PC-3 (cell line): ENCODE results near the gene ARHGDIB. TPM values are rescaled to one million over a fixed set of nuclear protein-coding genes. Genes with fewer than 3 reads are reported as not detected.

ENCODE experiments used
- ATAC-seq: fragments of 200-7000 bp; cut with Tn5 transposase; 2 replicates; pipeline ENCODE4 v1.9.1; 2020; ENCODE audit warnings: mild to moderate bottlenecking, moderate library complexity
- BruUV-seq: library from RNA; stranded (reverse); fragments of 400-500 nt; replicated peaks from 2 replicates; lab custom pipeline; 2021; lab: Mats Ljungman, UMichigan
- CTCF ChIA-PET: fragments of 300-600 bp; sonication (Branson Sonifier 250); formaldehyde crosslinking; loops from one replicate; lab custom pipeline; 2022; ENCODE audit warnings: antibody characterized with exemption; lab: Charles Lee
- POLR2A ChIA-PET: fragments of 300-600 bp; sonication (Branson Sonifier 250); formaldehyde crosslinking; loops from one replicate; lab custom pipeline; 2022; ENCODE audit warnings: antibody characterized with exemption; ENCODE audit not compliant: unreplicated experiment; lab: Charles Lee
- DNase-seq: peaks from one replicate; pipeline ENCODE4 v3.0.0-alpha.2; 2015
- H2AFZ ChIP-seq: fragments of 300-600 bp; sonication (generic); 2 replicates; pipeline ENCODE4 v1.6.0; 2016; ENCODE audit warnings: antibody characterized with exemption, low read length
- H3F3A ChIP-seq: fragments of 300-600 bp; sonication (generic); one replicate; pipeline ENCODE4 v1.6.0; 2017; ENCODE audit warnings: antibody characterized with exemption, low read length, control low read depth, mild to moderate bottlenecking; ENCODE audit not compliant: unreplicated experiment
- H3K27ac ChIP-seq: fragments of 300-600 bp; sonication (generic); 2 replicates; pipeline ENCODE4 v1.5.1; 2016; ENCODE audit warnings: mild to moderate bottlenecking, low read length
- H3K27me3 ChIP-seq: fragments of 300-600 bp; sonication (generic); 2 replicates; pipeline ENCODE4 v1.6.1; 2016; ENCODE audit warnings: low read length, mixed read lengths
- H3K36me3 ChIP-seq: fragments of 300-600 bp; sonication (generic); 2 replicates; pipeline ENCODE4 v1.6.1; 2016; ENCODE audit warnings: low read depth, mixed run types, low read length, mixed read lengths
- H3K4me1 ChIP-seq: fragments of 300-600 bp; sonication (generic); 2 replicates; pipeline ENCODE4 v1.5.1; 2016; ENCODE audit warnings: low read length; ENCODE audit not compliant: insufficient read depth
- H3K4me2 ChIP-seq: fragments of 300-600 bp; sonication (generic); 2 replicates; pipeline ENCODE4 v1.6.0; 2016; ENCODE audit warnings: low read length
- H3K4me3 ChIP-seq: fragments of 300-600 bp; sonication (generic); 2 replicates; pipeline ENCODE4 v1.5.1; 2016; ENCODE audit warnings: mild to moderate bottlenecking, low read length, mixed read lengths
- H3K79me2 ChIP-seq: fragments of 300-600 bp; sonication (generic); 2 replicates; pipeline ENCODE4 v1.6.1; 2017; ENCODE audit warnings: low read length, mixed read lengths
- H3K9ac ChIP-seq: fragments of 300-600 bp; sonication (generic); 2 replicates; pipeline ENCODE4 v1.6.0; 2016; ENCODE audit warnings: mild to moderate bottlenecking, low read length
- H3K9me2 ChIP-seq: fragments of 300-600 bp; sonication (generic); replicated peaks from 2 replicates; pipeline ENCODE4 v1.6.1; 2016; ENCODE audit warnings: mixed run types, low read length, mixed read lengths
- H3K9me3 ChIP-seq: fragments of 300-600 bp; sonication (generic); 2 replicates; pipeline ENCODE4 v1.6.1; 2016; ENCODE audit warnings: low read length, mixed read lengths
- H4K20me1 ChIP-seq: fragments of 300-600 bp; sonication (generic); 2 replicates; pipeline ENCODE4 v1.6.1; 2016; ENCODE audit warnings: low read length, mixed read lengths
- EZH2 ChIP-seq: fragments of 300-600 bp; sonication (generic); IDR thresholded peaks from one replicate; pipeline ENCODE4 v1.6.1; 2017; ENCODE audit warnings: antibody characterized with exemption, mild to moderate bottlenecking, low read length; ENCODE audit not compliant: unreplicated experiment
- EZH2phosphoT487 ChIP-seq: fragments of 300-600 bp; sonication (generic); IDR thresholded peaks from 2 replicates; pipeline ENCODE4 v1.6.1; 2018; ENCODE audit warnings: mild to moderate bottlenecking, antibody characterized with exemption, low read length, borderline replicate concordance
- intact Hi-C: fragments of 100-400 bp; cut with micrococcal nuclease; formaldehyde crosslinking; loops from 2 replicates; pipeline ENCODE4 v1.9.0; 2023
- total RNA-seq: library from RNA; depleted of rRNA; stranded (reverse); fragments of >200 nt; gene quantifications from 2 replicates; pipeline ENCODE4 v1.2.3, GENCODE V29; 2014
- TF ChIP-seq, protein P1 (sequence below): fragments of 300-600 bp; sonication (generic); conservative IDR thresholded peaks from 2 replicates; pipeline ENCODE4 v1.5.1; 2017; ENCODE audit warnings: antibody characterized with exemption, low read depth, mild to moderate bottlenecking, low read length

The ARHGDIB gene
- total RNA-seq, 1 experiment from 2014 or later = 10.4 TPM

DNA sequence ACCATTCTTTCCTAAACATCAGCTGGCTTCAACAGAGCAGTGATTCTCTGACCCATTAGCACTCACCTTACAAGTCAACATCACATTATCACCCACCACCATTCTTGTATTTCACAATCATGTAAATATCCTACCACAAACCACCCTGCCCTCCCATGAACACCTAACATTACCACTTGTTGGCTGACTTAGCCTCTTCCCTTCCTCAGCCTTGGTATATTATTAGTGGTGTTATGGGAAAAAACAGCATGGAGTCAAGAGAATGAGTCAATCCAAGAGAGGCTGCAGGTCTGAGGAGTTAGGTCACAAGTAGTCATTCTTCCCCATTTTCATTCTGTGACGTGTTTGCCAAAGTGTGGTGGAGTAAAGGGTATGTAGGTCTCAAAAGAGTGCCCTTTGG, 53.4 kb downstream of the ARHGDIB start:
- Histone ChIP-seq H4K20me1 (no peaks in the 10 kb centered on the region), H3K27me3 (no peaks in the 10 kb centered on the region), H3K4me3 (no peak overlapping the region), H3K4me2 (no peak overlapping the region), H3F3A (no peaks in the 10 kb centered on the region), H3K36me3 (no peaks in the 10 kb centered on the region), H3K4me1 (peaks cover 13% of the 10 kb centered on the region), H3K9me2 (no peaks in the 10 kb centered on the region), H3K27ac (no peak overlapping the region), H2AFZ (no peak overlapping the region), H3K9ac (no peak overlapping the region), H3K9me3 (no peaks in the 10 kb centered on the region), H3K79me2 (no peaks in the 10 kb centered on the region)
- POLR2A ChIA-PET = no interaction called here
- no TSS peak for BruUV-seq
- no peak for ATAC-seq
- CTCF ChIA-PET = no interaction called here
- TF ChIP-seq EZH2 = no peak
- TF ChIP-seq, protein P1, sequence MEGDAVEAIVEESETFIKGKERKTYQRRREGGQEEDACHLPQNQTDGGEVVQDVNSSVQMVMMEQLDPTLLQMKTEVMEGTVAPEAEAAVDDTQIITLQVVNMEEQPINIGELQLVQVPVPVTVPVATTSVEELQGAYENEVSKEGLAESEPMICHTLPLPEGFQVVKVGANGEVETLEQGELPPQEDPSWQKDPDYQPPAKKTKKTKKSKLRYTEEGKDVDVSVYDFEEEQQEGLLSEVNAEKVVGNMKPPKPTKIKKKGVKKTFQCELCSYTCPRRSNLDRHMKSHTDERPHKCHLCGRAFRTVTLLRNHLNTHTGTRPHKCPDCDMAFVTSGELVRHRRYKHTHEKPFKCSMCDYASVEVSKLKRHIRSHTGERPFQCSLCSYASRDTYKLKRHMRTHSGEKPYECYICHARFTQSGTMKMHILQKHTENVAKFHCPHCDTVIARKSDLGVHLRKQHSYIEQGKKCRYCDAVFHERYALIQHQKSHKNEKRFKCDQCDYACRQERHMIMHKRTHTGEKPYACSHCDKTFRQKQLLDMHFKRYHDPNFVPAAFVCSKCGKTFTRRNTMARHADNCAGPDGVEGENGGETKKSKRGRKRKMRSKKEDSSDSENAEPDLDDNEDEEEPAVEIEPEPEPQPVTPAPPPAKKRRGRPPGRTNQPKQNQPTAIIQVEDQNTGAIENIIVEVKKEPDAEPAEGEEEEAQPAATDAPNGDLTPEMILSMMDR = no peak
- no peak for TF ChIP-seq EZH2phosphoT487
- intact Hi-C loops = no loop called here
- DNase-seq = no peak

DNA sequence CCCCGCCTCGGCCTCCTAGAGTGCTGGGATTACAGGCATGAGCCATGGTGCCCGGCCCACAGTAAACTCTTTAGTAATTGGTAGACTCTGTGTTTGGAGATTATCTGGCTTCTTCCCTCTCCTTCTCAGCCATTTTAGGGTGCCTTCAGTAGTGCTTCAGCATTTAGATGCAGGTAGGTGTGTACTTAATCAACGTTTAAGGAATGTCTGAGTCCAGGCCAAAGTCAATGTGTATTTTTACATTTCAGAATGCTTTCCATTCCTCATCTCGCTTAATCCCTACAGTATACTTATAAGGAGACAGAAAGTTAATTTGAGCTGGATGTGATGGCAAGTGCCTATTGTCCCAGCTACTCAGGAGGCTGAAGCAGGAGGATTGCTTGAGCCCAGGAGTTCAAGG, 55.3 kb downstream of the ARHGDIB start:
- intact Hi-C loops = no loop called here
- no peaks in the 10 kb centered on the region for H3K9me2 ChIP-seq
- no peak overlapping the region for H3K9ac ChIP-seq
- no TSS peak for BruUV-seq
- peaks cover 10% of the 10 kb centered on the region for H3K4me1 ChIP-seq
- ChIA-PET POLR2A (no interaction called here), CTCF (no interaction called here)
- H3K9me3 ChIP-seq = no peaks in the 10 kb centered on the region
- H3K36me3 ChIP-seq = no peaks in the 10 kb centered on the region
- H3K27me3 ChIP-seq = no peaks in the 10 kb centered on the region
- DNase-seq (no peak), ATAC-seq (no peak)
- no peaks in the 10 kb centered on the region for H3K79me2 ChIP-seq
- H3K4me3 ChIP-seq = no peak overlapping the region
- H3F3A ChIP-seq = no peaks in the 10 kb centered on the region
- no peak overlapping the region for H3K4me2 ChIP-seq
- no peak overlapping the region for H3K27ac ChIP-seq
- H2AFZ ChIP-seq = no peak overlapping the region
- H4K20me1 ChIP-seq = no peaks in the 10 kb centered on the region
- TF ChIP-seq EZH2phosphoT487 = no peak
- TF ChIP-seq, protein P1 = no peak
- TF ChIP-seq EZH2 = no peak

DNA sequence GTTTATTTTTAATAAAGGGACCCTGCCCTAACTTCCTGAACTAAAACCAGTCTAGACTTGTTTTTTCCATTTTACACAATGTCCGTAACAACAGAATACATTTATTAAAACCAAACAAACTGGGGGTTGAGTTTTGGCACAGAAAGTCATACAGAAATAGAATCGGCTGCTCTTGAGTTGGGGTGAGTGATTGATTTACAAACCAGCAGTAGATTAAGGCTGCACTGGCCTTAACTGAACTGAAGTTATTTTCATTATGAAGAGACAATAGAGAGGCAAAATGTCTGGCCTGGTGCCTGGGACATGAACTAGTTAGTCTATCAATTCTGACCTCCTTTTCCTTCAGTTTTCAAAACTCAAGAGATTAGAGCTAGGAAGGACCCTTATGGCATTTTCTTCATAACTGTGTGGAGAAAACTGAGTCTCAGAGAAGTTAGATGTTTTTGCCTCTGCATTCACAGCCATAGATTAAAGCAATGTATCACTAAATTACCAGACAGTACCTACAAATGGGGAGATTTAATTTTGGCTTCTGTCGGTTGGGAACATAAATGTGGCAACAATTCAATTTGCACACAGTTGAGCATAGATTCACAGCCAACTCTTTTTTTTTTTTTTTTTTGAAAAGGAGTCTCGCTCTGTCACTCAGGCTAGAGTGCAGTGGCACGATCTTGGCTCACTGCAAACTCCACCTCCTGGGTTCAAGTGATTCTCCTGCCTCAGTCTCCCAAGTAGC, 56.0 kb downstream of the ARHGDIB start:
- BruUV-seq = no TSS peak
- ATAC-seq (no peak), DNase-seq (no peak)
- H3K79me2 ChIP-seq = no peaks in the 10 kb centered on the region
- H3K9me3 ChIP-seq = no peaks in the 10 kb centered on the region
- no peak overlapping the region for H3K27ac ChIP-seq
- H3K4me3 ChIP-seq = no peak overlapping the region
- CTCF ChIA-PET = no interaction called here
- no peaks in the 10 kb centered on the region for H3K9me2 ChIP-seq
- H2AFZ ChIP-seq = peak overlapping the region; percentile 46; the same call in 1 of the 2 replicates
- no peaks in the 10 kb centered on the region for H3K27me3 ChIP-seq
- no peaks in the 10 kb centered on the region for H3K36me3 ChIP-seq
- intact Hi-C loops = no loop called here
- H3K9ac ChIP-seq = no peak overlapping the region
- POLR2A ChIA-PET = no interaction called here
- H4K20me1 ChIP-seq = no peaks in the 10 kb centered on the region
- TF ChIP-seq, protein P1 = no peak
- TF ChIP-seq EZH2 (no peak), EZH2phosphoT487 (no peak)
- H3K4me1 ChIP-seq = peaks cover 3% of the 10 kb centered on the region
- H3K4me2 ChIP-seq = no peak overlapping the region
- H3F3A ChIP-seq = no peaks in the 10 kb centered on the region
